GM19043 (cell line): ENCODE measurements around the gene SH3RF3.
"Not testable (repeated sequence)": the region's sequence is repeated elsewhere in the genome, so short reads cannot be mapped to it uniquely, and the experiment has no call there.

Experiments used
- ATAC-seq: cut with Tn5 transposase; IDR thresholded peaks from one replicate; pipeline ENCODE4 v1.9.1; 2021; ENCODE audit warnings: low read depth; ENCODE audit not compliant: unreplicated experiment

Gene SH3RF3

GRCh38 chr2:109117181-109117580 lies 11.8 kb upstream of the SH3RF3 start:
- ATAC-seq: not testable (repeated sequence)

DNA sequence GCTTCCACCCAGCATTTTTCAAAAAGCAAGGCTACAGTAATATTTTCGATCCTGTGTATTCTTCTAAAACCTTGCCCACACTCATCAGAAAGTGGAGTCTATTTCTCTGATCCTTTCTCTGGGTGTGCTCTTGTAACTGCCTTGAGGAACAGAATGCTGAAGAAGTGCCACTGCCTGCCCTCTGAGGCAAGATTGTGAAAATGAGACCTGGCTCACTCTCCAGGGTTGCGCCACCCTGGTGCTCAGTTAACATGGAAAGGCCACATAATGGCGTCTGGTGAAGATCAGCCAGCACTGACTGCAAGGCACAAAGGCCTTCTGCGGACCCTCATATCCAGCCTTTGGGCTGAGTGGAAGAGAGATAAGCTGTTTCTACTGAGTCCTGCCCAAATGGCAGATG lies 11.2 kb upstream of the SH3RF3 start:
- ATAC-seq: no peak

- no peak for ATAC-seq
Observed at GRCh38 chr2:109118321-109118720, 10.7 kb upstream of the SH3RF3 start.

GRCh38 chr2:109120166-109120565 lies 8.8 kb upstream of the SH3RF3 start:
- no peak for ATAC-seq

- ATAC-seq: not testable (repeated sequence)
Observed at GRCh38 chr2:109120686-109121085, 8.3 kb upstream of the SH3RF3 start.

DNA sequence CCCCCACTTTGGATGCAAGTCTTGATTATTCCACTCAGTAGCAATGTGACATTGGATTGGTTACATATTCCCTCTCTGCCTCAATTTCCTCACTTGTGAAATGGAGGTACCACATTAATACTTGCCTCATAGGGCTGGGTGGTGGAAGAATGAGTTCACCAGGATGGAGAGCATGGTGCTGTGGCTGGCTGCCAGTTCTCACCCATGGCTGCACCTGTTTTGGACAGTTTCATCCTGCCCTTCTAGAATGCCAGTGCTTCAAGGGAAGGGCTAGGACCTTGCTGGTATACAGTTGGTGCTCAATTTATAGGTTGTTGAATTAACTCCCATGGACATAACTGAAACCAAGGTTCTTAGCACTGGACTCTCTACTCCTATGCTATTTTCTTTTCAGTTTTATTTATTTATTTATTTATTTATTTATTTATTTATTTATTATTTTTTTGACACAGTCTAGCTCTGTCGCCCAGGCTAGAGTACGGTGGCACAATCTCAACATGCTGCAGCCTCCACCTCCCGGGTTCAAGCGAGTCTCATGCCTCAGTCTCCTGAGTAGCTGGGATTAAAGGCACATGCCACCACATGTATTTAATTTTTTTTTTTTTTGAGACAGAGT lies 5.3 kb upstream of the SH3RF3 start:
- ATAC-seq: no peak

DNA sequence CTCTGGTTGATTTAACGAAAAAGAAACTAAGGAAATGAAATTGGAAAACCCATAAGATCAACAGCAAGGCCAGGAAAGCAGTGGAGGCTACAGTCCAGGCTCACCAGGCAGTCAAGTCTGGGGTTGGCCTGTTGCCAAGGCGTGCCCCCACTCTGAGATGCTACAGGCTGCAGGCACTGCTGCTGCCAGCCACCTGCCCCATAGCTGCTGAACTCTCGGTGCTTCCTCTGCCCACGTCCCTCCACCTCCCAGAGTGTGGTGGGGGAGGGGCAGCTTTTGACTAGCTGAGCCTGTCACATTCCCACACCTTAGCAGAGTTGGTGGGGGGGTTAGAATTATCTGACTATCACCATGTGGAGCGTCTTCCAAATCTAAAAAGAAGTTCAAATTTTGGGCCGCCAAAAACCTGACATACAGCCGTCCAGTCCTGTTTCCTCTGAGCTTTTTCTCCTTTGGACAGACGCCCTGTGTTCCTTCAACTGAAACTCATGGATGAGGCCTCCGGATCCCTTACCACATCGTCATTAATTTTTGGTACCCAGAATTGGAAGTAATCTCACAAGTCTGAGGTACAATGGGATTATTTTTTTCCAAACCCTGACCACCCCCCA lies 3.9 kb upstream of the SH3RF3 start:
- ATAC-seq: no peak

GRCh38 chr2:109125593-109126500 lies 3.2 kb upstream of the SH3RF3 start:
- no peak for ATAC-seq

DNA sequence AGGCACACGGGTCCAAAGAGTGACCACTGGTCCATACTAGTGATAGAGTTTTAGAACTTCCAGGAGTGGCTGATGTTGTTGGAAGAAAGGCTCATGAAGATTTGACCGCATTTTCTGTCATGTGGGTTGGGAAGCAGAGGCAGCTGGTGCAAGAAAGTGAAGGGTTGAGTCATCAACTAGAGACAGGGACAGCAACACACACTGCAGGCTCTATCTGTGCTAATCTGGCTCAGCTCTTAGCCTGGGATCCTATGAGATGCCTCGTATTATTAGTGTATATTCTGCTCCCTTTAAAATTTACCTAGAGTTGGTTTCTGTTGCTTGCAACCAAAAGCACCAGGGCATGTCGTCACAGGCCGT lies 2.5 kb upstream of the SH3RF3 start:
- no peak for ATAC-seq

DNA sequence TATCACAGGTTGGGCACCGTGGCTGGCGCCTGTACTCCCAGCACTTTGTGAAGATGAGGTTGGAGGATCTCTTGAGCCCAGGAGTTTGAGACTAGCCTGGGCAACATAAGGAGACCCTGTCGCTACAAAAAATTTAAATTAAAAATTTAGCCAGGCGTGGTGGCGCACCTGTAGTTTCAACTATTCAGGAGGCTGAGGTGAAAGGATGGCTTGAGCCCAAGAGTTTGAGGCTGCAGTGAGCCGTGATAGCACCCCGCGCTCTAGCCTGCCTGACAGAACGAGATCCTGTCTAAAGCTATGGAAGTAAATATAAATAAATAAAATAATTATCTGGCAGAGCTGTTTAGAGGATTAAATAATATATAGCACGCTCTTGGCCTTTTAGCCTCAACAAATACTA lies 1.4 kb upstream of the SH3RF3 start:
- no peak for ATAC-seq

DNA sequence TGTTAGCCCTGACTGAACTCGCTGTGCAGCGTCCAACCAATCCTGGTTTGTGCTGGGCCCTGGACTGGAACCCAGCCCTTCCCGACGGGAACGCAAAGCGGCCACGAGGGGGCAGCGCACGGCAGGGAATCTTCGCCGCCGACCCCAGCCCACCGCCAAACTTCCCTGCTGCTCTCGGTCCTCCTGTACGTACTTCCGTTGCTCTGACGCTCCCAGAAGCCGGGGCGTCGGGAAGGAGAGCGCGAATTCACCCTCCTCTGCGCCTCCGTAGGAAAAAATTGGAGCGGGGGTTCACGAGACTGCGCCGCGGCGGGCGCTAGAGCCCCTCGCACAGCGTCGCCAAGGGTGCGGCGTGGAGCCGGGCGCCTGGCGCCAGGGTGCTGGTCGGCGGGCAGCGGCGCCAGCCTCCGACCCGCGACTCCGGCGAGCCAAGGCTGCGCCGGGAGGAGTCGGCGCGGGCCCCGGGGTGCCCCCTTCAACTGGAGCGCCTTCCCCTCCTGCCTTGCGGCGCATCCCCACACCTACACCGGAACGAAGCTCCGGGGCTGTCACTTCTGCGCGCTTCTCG lies 873 bp upstream of the SH3RF3 start:
- no peak for ATAC-seq

GRCh38 chr2:109129356-109129920 lies 433 bp downstream of the SH3RF3 start:
- ATAC-seq: no peak

DNA sequence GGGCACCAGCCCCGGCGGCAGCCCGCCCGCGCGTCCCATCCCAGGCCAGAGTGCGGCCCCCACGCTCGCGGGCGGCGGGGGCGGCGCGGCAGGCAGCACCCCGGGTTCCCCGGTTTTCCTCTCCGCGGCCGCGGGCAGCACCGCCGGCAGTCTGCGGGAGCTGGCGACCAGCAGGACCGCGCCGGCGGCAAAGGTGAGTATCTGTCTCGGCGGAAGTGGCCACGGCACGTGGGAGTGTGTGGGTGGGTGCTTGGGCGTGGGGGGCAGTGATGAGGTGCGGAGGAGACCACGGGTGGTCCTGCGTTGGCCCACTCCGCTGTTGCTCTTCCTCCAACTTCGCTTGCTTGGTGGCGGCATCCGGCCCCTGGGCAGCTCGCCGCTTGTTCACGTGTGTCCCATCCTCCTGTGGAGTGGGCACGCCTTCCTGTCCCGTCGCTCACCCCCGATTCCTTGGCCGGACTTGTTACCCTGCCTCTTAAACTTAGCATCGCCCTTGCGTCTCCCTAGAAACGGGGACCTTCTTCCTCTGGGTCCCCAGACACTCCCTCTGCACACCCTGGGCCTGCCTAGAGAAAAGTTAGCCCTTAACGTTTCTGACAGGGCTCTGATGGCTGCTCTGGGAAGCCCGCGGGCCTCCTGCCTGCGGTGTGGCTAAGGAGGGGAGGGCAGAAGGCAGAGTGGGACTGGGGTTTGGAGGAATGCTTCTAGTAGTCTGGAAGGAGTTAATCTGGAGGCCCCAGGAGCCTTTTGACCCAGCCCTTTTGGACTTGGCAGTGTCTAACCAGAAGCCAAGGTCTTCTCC lies 1.1 kb downstream of the SH3RF3 start:
- ATAC-seq: no peak

GRCh38 chr2:109130723-109130995 lies 1.7 kb downstream of the SH3RF3 start:
- no peak for ATAC-seq

GRCh38 chr2:109131777-109132176 lies 2.8 kb downstream of the SH3RF3 start:
- no peak for ATAC-seq

GRCh38 chr2:109132626-109133025 lies 3.6 kb downstream of the SH3RF3 start:
- ATAC-seq: no peak

- no peak for ATAC-seq
Observed at GRCh38 chr2:109133746-109134145, 4.7 kb downstream of the SH3RF3 start.

GRCh38 chr2:109134741-109135358 lies 5.8 kb downstream of the SH3RF3 start:
- no peak for ATAC-seq

DNA sequence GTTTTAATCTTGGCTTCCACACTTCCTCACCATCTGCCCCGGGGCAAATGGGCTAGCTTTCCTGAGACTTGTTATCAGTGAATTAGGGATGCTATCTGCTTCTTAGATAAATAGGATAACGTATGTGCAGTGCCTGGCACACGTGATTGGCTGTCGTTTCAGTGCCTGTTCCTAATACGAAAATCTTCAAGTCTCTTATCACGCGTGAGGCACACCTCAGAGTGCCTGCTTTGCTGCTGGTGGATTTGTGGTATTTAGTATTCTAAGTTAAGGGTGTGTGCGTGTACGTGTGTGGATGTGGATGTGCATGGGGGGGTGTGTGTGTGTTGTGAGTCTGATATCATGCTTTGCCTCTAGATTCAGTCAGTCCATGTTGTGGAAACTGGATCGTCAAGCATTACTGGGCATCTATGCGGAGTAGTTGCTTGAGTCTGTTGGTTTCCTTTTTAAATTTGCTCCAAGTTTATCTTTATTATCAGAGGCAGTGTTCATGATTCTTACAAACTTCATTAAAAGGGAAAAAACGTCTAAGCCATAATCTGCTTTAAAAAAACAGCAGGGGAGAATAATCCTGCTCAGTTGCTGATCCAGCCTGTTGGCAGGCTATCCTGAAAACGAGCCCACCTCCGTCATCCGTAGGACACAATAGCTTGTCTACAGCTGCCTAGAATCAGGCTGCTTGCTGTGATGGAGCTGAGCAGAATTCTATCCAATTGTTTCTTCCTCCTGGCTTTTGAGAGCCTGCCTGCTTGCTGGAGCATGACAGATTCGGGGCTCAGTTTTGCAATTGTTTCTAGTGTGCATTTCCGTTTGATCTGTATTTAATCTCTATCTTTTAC lies 6.6 kb downstream of the SH3RF3 start:
- ATAC-seq: no peak
